Measurements from ENCODE around the gene LRRC74A.

LRRC74A gene

DNA sequence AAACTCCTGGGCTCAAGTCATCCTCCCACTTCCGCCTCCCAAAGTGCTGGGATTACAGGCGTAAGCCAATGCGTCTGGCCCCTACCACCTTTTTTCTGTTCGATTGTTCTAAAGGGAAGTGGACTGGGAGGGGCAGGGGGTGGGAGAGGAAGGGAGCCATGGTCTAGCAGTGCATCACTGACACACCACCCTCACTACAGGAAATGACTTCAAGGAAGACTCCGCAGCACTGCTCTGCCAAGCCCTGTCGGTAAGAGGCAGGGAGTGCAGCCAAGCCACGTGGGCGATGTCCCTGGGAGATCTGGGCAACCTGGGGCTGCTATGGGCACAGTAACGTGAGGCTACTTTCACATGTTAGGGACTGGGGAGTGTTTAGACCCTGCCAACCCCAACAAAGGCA, 18.0 kb downstream of the LRRC74A start:
- in situ Hi-C loops (cut with MboI; ENCODE audit: low sequenced_read_pairs): no loop called here

DNA sequence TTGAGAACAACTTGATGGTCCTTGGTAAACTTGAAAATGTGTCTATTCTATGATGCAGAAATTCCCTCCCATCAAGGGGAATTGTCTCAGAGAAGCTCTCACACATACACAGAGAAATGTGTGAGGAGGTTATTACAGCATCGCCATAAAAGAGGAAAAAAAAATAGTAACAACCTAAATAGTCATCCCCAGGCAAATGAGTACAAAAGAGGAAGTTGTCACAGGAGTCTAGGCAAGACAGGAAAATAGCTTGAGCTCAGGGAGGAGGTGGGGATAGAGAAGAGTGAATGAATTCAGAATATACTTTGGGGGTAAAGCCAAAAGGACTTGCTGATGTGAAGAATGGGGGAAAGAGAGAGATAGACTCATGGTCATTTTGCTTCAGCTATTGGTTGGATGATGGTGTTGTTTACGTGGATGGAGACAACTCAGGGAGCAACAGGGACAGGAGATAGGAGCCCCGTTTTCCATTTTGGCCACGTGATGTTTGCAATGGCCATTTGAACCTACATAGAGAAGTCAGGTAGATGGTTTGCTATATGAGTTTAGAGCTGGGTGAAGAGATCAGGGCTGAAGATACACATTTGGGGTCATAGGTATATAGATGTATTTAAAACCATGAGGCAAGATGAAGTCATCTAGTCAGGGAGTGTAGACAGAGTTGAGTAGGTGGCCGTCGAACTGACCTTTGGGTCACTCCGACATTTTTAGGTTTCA, 20.3 kb downstream of the LRRC74A start:
- in situ Hi-C loops (cut with MboI; ENCODE audit: low sequenced_read_pairs): no loop called here

- in situ Hi-C loops (cut with MboI; ENCODE audit: low sequenced_read_pairs): no loop called here
These were observed 22.7 kb downstream of the LRRC74A start for GRCh38 chr14:76848879-76849278.

DNA sequence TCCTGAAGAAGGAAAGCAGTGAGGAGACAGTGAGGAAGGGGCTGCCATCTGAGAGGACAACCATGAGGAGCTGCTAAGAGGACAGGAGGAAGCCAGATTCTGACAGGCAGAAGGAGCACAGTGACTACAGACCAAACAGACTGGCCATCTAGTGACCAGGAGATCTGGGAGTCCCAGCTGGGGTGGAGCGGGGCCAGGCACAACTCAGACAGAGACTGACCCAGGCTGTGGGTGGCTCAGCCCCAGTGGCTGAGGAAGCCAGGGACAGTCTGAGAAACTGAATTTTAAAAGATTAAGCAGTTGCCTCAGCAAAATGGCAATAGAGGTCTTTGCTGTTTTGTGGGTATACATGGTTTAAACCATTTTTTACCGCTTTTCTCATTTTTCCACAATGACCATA, 28.9 kb downstream of the LRRC74A start:
- in situ Hi-C loops (cut with MboI; ENCODE audit: low sequenced_read_pairs): loop anchor here (25.0 kb wide), 1 partner anchor 457 kb away; the partner anchor contains the start of genes GSTZ1 and POMT2

DNA sequence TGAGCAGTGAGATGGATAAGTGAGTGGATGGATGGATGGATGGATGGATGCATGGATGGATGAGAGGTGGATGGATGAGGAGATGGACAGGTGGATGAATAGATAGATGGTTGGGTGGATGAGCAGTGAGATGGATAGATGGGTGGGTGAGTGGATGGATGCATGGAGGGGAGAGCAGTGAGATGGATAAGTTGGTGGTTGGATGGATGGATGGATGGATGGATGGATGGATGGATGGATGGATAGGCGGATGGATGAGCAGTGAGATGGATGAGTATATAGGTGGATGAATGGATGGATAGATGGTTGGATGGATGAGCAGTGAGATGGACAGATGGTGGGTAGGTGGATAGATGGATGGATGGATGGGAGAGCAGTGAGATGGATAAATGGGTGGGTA, 30.6 kb downstream of the LRRC74A start:
- in situ Hi-C loops (cut with MboI; ENCODE audit: low sequenced_read_pairs): loop anchor here (25.0 kb wide), 1 partner anchor 456 kb away; the partner anchor contains the start of genes GSTZ1 and POMT2

DNA sequence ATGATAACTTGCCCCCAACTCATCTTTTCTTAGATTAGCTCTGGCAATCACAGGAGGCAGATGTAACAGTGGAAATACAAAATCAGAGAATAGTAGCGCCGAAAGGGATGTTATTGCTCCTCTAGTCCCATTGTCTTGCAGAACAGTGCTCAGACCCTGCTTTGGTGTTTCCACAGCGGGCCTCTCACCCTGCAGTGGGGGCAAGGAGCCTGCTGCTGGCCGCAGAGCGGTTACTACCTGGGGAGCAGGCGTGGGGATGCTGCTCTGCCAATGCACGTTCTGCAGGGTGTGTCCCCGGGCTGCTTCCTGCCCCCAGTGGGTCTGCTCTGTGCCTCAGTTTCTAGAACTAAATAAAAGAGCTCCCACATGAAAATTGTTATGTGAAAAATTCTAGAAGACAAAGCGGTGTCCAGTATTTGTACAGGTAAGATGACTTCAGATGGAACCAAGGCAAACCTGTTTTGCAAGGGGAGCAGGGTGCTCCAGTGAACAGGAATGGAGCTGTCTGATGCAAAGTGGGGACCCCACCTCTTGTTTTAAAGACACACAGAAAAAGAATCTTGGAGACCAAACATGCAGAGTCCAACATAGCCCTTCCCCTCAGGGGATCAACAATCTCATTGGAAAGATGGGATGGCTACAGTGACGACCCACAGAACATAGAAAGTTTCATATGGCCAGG, 35.5 kb downstream of the LRRC74A start:
- in situ Hi-C loops (cut with MboI; ENCODE audit: low sequenced_read_pairs): loop anchor here (25.0 kb wide), 1 partner anchor 451 kb away; the partner anchor contains the start of genes GSTZ1 and POMT2

- in situ Hi-C loops (cut with MboI; ENCODE audit: low sequenced_read_pairs): loop anchor here (25.0 kb wide), 1 partner anchor 450 kb away; the partner anchor contains the start of genes GSTZ1 and POMT2
These were observed 36.5 kb downstream of the LRRC74A start for GRCh38 chr14:76862546-76863282.

DNA sequence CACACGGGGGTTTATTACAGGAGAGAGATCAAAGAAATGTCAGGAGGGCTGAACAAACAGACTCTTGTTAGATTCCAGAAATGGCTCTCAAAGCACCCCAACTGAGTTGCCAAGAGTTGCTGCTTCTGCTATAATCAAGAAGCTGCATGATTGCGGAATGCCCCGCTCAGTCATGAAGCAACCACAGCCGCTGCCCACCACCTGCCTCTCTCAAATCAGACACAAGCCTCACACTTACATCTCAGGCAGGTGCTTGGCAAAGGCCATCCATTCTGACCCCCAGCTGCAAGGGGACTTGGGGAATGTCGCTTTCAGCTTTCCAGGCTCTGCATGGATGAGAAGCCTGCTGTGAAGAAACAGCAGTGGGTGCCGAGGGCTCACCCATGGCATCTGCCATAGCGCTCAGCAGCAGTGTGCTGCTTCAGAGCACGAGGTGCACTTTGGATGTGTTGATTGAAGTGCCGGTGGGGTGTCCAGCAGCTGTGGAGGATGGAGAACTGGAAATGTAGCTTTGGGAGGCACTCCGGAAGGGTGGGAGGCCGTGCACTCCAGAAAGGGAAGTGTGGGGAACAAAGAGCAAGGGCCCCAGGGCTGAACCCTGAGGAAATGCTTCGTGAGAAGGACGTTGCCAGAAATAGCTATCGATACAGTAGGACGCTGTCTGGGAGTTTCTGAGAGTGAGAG, 37.7 kb downstream of the LRRC74A start:
- in situ Hi-C loops (cut with MboI; ENCODE audit: low sequenced_read_pairs): loop anchor here (25.0 kb wide), 1 partner anchor 448 kb away; the partner anchor contains the start of genes GSTZ1 and POMT2

- in situ Hi-C loops (cut with MboI; ENCODE audit: low sequenced_read_pairs): loop anchor here (25.0 kb wide), 1 partner anchor 446 kb away; the partner anchor contains the start of genes GSTZ1 and POMT2
These were observed 40.2 kb downstream of the LRRC74A start for GRCh38 chr14:76866456-76866855.

DNA sequence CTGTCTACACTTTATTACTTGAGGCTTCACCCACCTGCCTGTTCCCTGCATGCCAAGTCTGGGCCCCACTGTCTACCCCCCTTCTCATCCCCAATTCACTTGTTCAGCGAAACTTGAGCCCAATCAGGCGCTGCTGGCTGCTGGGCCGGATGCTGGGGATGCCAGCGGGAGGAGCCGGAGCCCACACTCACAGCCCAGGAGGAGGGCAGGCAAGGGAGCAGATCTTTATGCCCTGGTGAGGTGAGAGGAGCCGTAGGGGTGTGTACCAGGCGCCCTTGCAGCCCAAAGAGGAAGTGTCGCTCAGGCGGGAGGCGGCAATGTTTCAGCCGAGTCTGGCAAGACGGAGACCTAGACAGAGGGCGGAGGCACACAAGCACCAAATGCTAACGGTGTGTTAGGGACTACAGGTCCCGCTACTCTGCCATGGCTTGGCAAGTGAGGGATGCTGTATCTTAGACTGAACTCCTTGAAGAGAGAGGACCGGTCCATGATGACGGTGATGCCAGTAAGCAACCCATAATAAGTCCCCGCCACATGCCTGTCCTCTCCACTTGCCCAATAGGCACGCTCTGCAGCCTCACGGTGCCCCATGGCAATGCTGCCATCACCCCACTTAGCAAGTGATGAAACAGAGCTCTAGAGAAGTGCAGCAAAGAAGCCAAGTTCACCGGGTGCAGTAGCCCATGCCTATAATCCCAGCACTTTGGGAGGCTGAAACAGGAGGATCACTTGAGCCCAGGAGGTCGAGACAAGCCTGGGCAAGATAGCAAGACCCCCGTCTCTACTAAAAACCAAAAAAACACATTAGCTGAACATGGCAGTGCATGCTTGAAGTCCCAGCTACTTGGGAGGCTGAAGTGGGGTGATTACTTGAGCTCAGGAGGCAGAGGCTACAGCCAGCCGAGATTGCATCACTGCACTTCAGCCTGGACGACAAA, 41.6 kb downstream of the LRRC74A start:
- in situ Hi-C loops (cut with MboI; ENCODE audit: low sequenced_read_pairs): loop anchor here (25.0 kb wide), 1 partner anchor 445 kb away; the partner anchor contains the start of genes GSTZ1 and POMT2

DNA sequence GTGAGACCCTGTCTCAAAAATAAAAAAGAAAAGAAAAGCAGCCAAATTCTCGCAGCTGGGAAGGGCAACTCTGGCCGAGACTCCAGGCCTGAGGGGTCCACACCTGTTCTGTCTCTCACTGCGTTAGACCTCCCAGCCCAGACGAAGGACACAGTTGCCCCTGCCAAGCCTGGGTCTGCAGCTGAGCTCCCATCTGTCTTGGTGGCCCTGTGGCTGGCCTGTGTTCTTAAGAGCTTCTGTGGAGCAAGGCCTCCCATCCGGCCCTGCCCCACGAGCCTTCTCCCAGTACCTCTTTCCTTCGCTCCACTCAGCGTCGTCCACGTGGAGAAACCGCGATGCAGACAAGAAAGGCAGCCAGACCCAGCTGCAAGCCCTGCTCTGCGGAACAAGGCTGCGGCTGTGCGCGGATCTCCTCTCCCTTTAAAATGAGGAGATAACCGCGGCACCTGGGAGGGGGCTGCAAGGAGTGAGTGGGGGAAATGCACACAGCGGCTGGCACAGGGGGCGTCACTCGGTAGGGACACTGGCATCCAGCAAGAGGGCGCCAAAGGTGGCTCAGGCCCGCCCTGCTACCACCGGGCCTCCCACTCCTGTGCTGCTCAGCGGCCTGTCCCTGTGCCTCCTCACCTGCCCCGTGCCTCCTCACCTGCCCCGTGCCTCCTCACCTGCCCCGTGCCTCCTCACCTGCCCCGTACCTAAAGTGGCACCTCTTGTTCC, 42.4 kb downstream of the LRRC74A start:
- in situ Hi-C loops (cut with MboI; ENCODE audit: low sequenced_read_pairs): loop anchor here (25.0 kb wide), 1 partner anchor 444 kb away; the partner anchor contains the start of genes GSTZ1 and POMT2

DNA sequence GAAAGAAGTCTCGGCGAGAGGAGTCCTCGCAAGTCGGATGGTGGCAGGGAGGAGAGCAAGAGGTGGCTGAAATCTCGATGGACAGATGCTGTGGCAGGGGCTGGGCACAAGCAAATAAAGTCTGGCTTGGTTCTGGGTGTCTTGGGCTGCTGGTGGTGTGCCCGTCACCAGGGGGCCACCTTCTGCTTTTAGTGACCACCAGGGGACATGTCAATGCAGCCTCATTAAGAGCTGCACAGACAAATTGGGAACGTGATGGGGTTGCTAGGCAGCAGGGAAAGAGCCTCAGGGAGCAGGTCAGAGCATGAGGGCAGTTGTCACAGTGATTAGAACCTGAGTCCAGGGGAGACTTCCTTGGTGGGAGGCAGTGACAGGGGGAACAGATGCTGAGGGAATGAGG, 44.0 kb downstream of the LRRC74A start:
- in situ Hi-C loops (cut with MboI; ENCODE audit: low sequenced_read_pairs): loop anchor here (25.0 kb wide), 1 partner anchor 442 kb away; the partner anchor contains the start of genes GSTZ1 and POMT2

DNA sequence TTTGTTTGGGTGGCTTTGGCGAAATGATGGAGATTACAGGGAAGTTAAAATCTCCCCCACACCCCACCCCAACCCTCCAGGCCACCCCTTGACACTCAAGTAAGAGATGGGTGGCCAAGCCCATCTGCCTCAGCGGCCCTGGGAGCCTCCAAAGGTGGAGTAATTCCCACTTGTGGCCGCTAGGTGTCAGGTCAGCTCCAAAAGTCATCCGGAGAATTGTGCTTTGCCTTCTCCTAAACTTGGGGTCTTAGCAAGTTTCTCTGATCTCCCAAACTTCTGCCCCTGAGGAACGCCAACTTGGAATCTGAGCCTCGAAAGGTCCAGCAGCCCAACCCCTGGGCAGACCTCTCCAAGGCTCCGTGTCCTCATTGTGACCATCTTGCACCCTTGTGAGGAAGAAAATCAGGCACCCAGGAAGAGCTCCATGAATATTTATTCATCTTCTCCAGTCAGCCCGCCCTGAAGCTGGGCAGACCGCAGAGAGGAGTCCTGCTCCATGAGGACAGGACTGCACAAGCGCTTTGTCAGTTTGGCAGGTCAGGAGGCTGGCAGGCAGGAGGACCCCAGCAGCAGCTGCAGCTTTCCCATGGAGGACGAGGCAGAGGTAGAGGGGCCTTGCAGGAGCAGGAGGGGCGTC, 46.7 kb downstream of the LRRC74A start:
- in situ Hi-C loops (cut with MboI; ENCODE audit: low sequenced_read_pairs): loop anchor here (25.0 kb wide), 1 partner anchor 439 kb away; the partner anchor contains the start of genes GSTZ1 and POMT2

GRCh38 chr14:76874734-76875133, 48.5 kb downstream of the LRRC74A start:
- in situ Hi-C loops (cut with MboI; ENCODE audit: low sequenced_read_pairs): loop anchor here (25.0 kb wide), 1 partner anchor 438 kb away; the partner anchor contains the start of genes GSTZ1 and POMT2

- in situ Hi-C loops (cut with MboI; ENCODE audit: low sequenced_read_pairs): no loop called here
These were observed 49.9 kb downstream of the LRRC74A start for GRCh38 chr14:76876076-76876475.

DNA sequence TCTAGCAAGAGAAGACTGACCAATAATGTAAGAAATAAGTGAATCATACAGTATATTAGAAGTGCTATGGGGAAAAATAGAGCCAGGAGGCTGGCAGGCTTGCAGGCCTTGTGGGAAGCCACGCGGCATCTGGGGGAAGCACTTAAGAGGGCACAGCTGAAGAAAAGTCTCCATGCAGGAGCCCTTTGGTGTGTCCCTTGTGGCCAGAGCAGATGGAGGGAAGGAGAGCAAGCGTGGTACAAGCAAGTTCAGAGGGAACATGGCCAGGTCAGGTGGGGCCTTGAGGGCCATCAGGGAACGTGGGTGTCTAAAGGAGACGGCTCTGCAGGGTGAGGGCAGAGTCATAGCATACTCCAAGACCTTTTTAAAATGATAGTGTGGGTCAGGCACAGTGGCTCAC, 51.7 kb downstream of the LRRC74A start:
- in situ Hi-C loops (cut with MboI; ENCODE audit: low sequenced_read_pairs): no loop called here

- in situ Hi-C loops (cut with MboI; ENCODE audit: low sequenced_read_pairs): loop anchor here (10.0 kb wide), 1 partner anchor 184 kb away; no protein-coding TSS in a partner anchor
These were observed 54.2 kb downstream of the LRRC74A start for GRCh38 chr14:76880449-76880848.

DNA sequence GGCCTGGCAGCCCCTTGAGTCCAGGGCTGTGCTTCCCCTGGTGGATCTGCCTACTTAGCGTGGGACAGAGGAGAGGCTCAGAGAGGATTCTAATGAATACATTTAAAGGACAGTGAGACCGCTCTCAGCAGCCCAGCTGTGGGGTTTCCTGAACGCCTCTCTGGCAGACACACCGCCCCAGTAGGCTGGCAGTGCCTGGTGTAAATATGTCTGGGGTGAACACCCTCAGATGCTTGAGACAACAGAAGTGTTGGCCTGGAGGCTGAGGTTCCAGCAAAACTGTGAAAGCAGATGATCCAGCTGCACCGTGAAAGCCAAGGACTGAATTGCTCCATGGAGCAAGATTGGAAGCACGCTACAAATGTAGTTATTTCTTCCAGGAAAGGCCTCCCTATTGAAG, 55.1 kb downstream of the LRRC74A start:
- in situ Hi-C loops (cut with MboI; ENCODE audit: low sequenced_read_pairs): loop anchor here (10.0 kb wide), 1 partner anchor 183 kb away; no protein-coding TSS in a partner anchor

Measured in HL-60/S4 treated with retinoic acid at 250 ng/mL for 4 days and 3 days (cell line).